Keratinocyte (primary cell): Measurements from ENCODE around the gene PHAF1.

Experiments
- EZH2 ChIP-seq: IDR thresholded peaks from one replicate; pipeline ENCODE4 v1.6.1; 2012; ENCODE audit warnings: inconsistent platforms, mild to moderate bottlenecking, low read length, moderate library complexity
- TF ChIP-seq, protein P1 (sequence below), 3 experiments: IDR thresholded peaks in 1 of 3; conservative IDR thresholded peaks in 1 of 3; optimal IDR thresholded peaks in 1 of 3; 2 replicates in 2 of 3; 3 replicates in 1 of 3; pipeline versions ENCODE3 to v1.5.1; 2011; ENCODE audit warnings: low read length in 3 of 3, mild to moderate bottlenecking in 3 of 3, moderate library complexity in 2 of 3, control low read depth in 1 of 3, inconsistent platforms in 1 of 3; ENCODE audit not compliant: insufficient read depth in 2 of 3; ENCODE audit errors: extremely low read depth in 1 of 3

DNA sequence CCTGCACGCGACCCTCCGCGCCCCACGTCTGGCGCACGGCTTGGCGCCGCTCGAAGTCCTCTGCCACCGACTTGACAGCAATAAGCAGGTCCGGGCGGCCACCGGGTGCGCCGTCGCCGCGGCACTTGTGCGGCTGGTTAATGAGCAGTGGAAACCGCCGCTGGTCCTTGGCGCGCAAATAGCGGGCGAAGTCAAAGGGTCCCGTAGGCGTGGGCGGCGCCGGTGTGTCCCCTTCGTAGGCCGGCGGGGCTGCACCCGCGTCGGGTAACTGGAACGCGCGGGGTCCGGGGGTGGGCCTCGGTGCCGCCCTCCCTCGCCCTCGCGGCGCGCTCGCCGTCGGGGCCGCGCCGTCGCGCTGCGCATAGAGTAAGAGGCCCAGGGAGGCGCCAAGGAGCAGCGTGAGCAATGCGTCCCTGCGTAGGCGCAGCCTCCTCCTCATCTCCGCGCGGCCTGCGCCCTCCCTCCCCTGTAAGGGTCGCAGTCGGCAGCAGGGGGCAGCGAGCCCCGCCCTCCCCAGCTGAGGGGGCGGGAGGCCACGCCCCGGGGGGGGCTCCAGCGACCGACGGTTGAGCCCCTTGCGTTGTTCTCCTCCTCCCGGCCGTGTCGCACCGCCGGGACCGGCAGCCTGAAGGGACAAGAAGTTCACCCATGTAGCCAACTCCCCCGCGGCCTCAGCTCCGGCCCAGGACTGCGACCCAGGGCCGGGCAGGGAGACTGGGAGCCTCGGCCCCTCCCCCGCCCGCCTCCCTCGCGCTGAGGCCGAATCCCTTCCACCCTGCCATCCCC, 40.5 kb downstream of the PHAF1 start:
- TF ChIP-seq, protein P1, sequence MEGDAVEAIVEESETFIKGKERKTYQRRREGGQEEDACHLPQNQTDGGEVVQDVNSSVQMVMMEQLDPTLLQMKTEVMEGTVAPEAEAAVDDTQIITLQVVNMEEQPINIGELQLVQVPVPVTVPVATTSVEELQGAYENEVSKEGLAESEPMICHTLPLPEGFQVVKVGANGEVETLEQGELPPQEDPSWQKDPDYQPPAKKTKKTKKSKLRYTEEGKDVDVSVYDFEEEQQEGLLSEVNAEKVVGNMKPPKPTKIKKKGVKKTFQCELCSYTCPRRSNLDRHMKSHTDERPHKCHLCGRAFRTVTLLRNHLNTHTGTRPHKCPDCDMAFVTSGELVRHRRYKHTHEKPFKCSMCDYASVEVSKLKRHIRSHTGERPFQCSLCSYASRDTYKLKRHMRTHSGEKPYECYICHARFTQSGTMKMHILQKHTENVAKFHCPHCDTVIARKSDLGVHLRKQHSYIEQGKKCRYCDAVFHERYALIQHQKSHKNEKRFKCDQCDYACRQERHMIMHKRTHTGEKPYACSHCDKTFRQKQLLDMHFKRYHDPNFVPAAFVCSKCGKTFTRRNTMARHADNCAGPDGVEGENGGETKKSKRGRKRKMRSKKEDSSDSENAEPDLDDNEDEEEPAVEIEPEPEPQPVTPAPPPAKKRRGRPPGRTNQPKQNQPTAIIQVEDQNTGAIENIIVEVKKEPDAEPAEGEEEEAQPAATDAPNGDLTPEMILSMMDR (optimal IDR thresholded peaks at IDR 0.05 in 1 of 3, IDR thresholded peaks at IDR 0.05 in 1 of 3, conservative IDR thresholded peaks at IDR 0.05 in 1 of 3; ENCODE audit: extremely low read depth in 1 of 3, insufficient read depth in 2 of 3, low read length in 3 of 3): peak in 2 of 3 experiments; percentile 17 to 32
- no peak for TF ChIP-seq EZH2
